GM12873 (cell line): Measurements from ENCODE around the gene LTB.

Experiments used
- TF ChIP-seq, protein P1 (sequence below): IDR thresholded peaks from 2 replicates; pipeline ENCODE4 v1.5.1; 2012; ENCODE audit warnings: low read depth, mild to moderate bottlenecking, moderate library complexity, low read length, control low read depth; ENCODE audit not compliant: insufficient read depth; ENCODE audit errors: missing control alignments

Gene LTB

GRCh38 chr6:31592396-31592771, 10.2 kb upstream of the LTB start:
- TF ChIP-seq, protein P1, sequence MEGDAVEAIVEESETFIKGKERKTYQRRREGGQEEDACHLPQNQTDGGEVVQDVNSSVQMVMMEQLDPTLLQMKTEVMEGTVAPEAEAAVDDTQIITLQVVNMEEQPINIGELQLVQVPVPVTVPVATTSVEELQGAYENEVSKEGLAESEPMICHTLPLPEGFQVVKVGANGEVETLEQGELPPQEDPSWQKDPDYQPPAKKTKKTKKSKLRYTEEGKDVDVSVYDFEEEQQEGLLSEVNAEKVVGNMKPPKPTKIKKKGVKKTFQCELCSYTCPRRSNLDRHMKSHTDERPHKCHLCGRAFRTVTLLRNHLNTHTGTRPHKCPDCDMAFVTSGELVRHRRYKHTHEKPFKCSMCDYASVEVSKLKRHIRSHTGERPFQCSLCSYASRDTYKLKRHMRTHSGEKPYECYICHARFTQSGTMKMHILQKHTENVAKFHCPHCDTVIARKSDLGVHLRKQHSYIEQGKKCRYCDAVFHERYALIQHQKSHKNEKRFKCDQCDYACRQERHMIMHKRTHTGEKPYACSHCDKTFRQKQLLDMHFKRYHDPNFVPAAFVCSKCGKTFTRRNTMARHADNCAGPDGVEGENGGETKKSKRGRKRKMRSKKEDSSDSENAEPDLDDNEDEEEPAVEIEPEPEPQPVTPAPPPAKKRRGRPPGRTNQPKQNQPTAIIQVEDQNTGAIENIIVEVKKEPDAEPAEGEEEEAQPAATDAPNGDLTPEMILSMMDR: no peak

- TF ChIP-seq, protein P1: no peak
Measured at GRCh38 chr6:31588871-31589650, 6.8 kb upstream of the LTB start.

- TF ChIP-seq, protein P1: no peak
Measured at GRCh38 chr6:31587791-31588777, 5.9 kb upstream of the LTB start.

DNA sequence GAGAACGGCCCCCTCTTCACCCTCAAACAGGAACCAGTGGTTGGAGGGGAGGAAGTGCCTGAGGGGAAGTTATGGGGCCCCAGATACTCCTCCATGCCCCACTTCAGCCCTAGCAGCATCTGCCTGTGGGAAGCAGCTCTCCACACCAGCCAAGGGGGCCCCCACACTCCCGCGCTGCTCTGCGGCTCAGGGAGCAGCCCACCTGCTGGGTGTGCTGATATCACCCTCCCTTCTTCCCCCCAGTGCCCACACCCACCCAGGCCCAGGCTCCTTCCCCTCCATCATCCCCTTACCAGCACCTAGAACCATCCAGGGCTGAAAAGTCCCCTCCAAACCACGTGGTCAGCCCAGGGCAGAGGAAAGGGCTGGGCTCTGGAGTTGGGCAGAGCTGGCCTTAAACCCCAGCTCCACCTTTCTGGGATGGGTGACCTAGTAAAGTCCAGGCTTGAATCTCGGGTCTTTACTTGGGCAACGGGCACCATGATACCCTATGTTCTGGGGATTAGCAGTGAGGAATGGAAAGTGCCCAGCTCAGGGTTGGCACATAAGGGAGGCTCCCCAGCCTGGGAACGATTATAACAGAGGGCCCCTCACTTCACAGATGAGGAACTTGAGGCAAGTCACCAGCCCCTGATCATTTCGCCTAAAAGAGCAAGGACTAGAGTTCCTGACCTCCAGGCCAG, 4.5 kb upstream of the LTB start:
- TF ChIP-seq, protein P1: no peak

GRCh38 chr6:31586008-31586407, 3.8 kb upstream of the LTB start, which contains the start of gene LST1:
LST1 (plus strand) TSS chr6:31586277; CDS start chr6:31587300, 1,023 bp downstream.
- TF ChIP-seq, protein P1: no peak

GRCh38 chr6:31585491-31585890, 3.3 kb upstream of the LTB start:
- TF ChIP-seq, protein P1: peak; percentile 79
